ENCODE measurements around the gene BMP2.

Gene BMP2

DNA sequence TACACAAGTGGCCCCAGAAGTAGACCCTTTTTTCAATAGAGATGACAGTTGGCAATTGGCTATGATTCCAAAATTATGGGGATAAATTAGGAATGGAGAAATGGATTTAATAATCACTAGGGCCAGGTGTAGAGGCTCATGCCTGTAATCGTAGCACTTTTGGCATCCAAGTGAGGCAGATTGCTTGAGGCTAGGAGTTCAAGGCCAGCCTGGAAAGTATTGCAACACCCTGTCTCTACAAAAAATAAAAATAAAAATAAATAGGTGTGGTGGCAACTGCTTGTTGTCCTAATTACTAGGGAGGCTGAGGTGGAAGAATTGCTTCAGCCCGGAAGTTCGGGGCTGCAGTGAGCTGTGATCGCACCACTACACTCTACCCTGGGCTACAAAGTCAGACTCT, 60.0 kb downstream of the BMP2 start:
- no peak overlapping the region for H3K9ac ChIP-seq (ENCODE audit: low read length in 5 of 5)
- no peaks in the 10 kb centered on the region for H3K27me3 ChIP-seq (ENCODE audit: control insufficient read depth in 5 of 5, insufficient read depth in 4 of 5, low read length in 5 of 5)
- no peak overlapping the region for H3K27ac ChIP-seq (ENCODE audit: low read depth, low read length)
- H3K9me3 ChIP-seq (ENCODE audit: control insufficient read depth in 5 of 5, low read length in 5 of 5) = no peaks in the 10 kb centered on the region
- no peaks in the 10 kb centered on the region for H3K36me3 ChIP-seq (ENCODE audit: control insufficient read depth in 5 of 5, insufficient read depth in 5 of 5, low read length in 5 of 5)
- H3K4me1 ChIP-seq (ENCODE audit: control insufficient read depth in 5 of 5, insufficient read depth in 5 of 5, low read length in 5 of 5) = no peaks in the 10 kb centered on the region
- no peak overlapping the region for H3K4me3 ChIP-seq (ENCODE audit: low read depth in 1 of 5, low read length in 5 of 5)

- H3K9ac ChIP-seq (ENCODE audit: low read length in 5 of 5) = no peak overlapping the region
- H3K27ac ChIP-seq (ENCODE audit: low read depth, low read length) = no peak overlapping the region
- no peaks in the 10 kb centered on the region for H3K36me3 ChIP-seq (ENCODE audit: control insufficient read depth in 5 of 5, insufficient read depth in 5 of 5, low read length in 5 of 5)
- no peaks in the 10 kb centered on the region for H3K4me1 ChIP-seq (ENCODE audit: control insufficient read depth in 5 of 5, insufficient read depth in 5 of 5, low read length in 5 of 5)
- H3K9me3 ChIP-seq (ENCODE audit: control insufficient read depth in 5 of 5, low read length in 5 of 5) = no peaks in the 10 kb centered on the region
- H3K27me3 ChIP-seq (ENCODE audit: control insufficient read depth in 5 of 5, insufficient read depth in 4 of 5, low read length in 5 of 5) = no peaks in the 10 kb centered on the region
- H3K4me3 ChIP-seq (ENCODE audit: low read depth in 1 of 5, low read length in 5 of 5) = no peak overlapping the region
These were observed 61.4 kb downstream of the BMP2 start for GRCh38 chr20:6828794-6829423.

DNA sequence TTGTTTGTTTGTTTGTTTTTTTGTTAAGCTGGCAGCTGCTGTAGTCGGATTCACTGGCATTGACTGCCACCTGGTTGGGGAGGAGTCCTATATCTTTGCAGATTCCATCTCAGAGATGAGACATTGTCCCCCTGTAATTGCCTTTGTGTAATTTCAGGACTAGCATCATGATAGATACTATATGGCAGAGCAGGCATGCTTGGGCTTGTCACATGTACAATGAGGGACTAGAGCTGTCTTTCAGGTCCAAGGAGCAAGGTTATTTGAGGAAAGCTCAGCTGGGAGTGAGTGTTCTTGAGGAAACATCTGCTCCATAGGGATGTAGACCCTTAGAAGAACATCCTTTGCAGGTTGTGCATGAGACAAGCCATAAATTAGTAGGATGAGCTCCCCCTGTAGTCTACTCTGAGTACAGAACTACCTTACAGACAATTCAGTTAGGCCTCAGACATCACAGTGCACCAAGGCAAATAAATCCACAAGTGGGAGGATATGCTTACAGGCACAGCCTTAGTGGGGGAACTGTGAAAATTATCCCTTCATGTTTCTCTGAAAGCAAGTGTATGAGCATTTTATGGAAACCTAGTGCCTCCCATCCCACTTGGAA, 62.1 kb downstream of the BMP2 start:
- H3K4me1 ChIP-seq (ENCODE audit: control insufficient read depth in 5 of 5, insufficient read depth in 5 of 5, low read length in 5 of 5) = no peaks in the 10 kb centered on the region
- H3K9ac ChIP-seq (ENCODE audit: low read length in 5 of 5) = no peak overlapping the region
- no peaks in the 10 kb centered on the region for H3K9me3 ChIP-seq (ENCODE audit: control insufficient read depth in 5 of 5, low read length in 5 of 5)
- no peaks in the 10 kb centered on the region for H3K36me3 ChIP-seq (ENCODE audit: control insufficient read depth in 5 of 5, insufficient read depth in 5 of 5, low read length in 5 of 5)
- H3K4me3 ChIP-seq (ENCODE audit: low read depth in 1 of 5, low read length in 5 of 5) = no peak overlapping the region
- H3K27me3 ChIP-seq (ENCODE audit: control insufficient read depth in 5 of 5, insufficient read depth in 4 of 5, low read length in 5 of 5) = no peaks in the 10 kb centered on the region
- no peak overlapping the region for H3K27ac ChIP-seq (ENCODE audit: low read depth, low read length)
